ENCODE results near the gene KIF20B. TPM values are rescaled to one million over a fixed set of nuclear protein-coding genes. Genes with fewer than 3 reads are reported as not detected.

The KIF20B gene, protein sequence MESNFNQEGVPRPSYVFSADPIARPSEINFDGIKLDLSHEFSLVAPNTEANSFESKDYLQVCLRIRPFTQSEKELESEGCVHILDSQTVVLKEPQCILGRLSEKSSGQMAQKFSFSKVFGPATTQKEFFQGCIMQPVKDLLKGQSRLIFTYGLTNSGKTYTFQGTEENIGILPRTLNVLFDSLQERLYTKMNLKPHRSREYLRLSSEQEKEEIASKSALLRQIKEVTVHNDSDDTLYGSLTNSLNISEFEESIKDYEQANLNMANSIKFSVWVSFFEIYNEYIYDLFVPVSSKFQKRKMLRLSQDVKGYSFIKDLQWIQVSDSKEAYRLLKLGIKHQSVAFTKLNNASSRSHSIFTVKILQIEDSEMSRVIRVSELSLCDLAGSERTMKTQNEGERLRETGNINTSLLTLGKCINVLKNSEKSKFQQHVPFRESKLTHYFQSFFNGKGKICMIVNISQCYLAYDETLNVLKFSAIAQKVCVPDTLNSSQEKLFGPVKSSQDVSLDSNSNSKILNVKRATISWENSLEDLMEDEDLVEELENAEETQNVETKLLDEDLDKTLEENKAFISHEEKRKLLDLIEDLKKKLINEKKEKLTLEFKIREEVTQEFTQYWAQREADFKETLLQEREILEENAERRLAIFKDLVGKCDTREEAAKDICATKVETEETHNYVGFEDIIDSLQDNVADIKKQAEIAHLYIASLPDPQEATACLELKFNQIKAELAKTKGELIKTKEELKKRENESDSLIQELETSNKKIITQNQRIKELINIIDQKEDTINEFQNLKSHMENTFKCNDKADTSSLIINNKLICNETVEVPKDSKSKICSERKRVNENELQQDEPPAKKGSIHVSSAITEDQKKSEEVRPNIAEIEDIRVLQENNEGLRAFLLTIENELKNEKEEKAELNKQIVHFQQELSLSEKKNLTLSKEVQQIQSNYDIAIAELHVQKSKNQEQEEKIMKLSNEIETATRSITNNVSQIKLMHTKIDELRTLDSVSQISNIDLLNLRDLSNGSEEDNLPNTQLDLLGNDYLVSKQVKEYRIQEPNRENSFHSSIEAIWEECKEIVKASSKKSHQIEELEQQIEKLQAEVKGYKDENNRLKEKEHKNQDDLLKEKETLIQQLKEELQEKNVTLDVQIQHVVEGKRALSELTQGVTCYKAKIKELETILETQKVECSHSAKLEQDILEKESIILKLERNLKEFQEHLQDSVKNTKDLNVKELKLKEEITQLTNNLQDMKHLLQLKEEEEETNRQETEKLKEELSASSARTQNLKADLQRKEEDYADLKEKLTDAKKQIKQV (N-terminal part only)
- polyA plus RNA-seq (2011; rRNA removed) (2.4 and 4.5 TPM in 2 replicates), polyA minus RNA-seq (2011; rRNA and poly(A)+ RNA removed) (1.7 and 5.8 TPM in 2 replicates)

DNA sequence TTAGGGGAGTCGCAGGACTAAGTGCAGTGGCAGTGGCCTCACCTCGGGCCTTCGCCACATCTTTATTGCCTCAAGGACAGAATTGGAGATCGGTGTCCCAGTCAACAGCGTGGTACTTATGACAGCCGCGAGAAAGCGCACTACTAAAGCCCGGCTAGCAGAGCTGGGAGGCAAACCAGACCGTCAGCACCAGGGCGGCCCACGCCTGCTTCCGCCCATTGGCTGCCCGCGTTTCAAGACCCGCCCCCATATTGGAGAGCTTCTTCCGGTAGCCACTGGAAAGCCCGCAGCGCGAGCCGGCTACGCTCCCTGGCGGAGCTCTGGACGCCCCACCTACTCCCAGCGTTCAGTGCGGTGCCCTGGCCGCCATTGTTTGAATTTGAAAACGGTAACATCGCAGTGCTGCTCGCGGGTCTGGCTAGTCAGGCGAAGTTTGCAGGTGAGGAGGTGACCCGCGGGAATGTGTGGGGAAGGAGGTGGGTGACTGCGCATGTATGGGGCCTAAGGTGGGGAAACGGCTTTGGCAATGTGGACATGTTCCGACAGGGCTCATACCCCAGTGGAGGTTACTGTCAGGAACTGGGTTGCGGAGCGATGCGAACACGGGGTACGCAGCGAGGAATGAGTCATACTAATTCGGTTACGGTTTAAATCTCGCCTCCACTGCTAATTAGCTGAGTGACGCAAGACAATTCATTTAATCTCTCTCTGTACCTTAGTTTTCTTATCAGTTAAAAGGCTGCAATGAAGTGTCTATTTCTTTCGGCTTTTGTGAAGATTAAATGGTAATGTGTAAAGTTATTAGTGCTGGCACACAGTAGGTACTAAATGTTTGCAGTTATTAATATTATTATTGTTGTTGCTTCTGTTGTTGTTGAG, at the start of gene KIF20B:
TSS of gene KIF20B (plus strand) at position 349 of the 879 bp plus-strand sequence. CDS start 3,705 bp downstream, outside the sequence.
- CTCF ChIA-PET: interaction anchor here (0.8 to 1.1 kb wide), 4 partner anchors 10 to 137 kb away, joined by 3 to 9 read pairs (median 4); no protein-coding TSS in a partner anchor
- TF ChIP-seq, protein P1, sequence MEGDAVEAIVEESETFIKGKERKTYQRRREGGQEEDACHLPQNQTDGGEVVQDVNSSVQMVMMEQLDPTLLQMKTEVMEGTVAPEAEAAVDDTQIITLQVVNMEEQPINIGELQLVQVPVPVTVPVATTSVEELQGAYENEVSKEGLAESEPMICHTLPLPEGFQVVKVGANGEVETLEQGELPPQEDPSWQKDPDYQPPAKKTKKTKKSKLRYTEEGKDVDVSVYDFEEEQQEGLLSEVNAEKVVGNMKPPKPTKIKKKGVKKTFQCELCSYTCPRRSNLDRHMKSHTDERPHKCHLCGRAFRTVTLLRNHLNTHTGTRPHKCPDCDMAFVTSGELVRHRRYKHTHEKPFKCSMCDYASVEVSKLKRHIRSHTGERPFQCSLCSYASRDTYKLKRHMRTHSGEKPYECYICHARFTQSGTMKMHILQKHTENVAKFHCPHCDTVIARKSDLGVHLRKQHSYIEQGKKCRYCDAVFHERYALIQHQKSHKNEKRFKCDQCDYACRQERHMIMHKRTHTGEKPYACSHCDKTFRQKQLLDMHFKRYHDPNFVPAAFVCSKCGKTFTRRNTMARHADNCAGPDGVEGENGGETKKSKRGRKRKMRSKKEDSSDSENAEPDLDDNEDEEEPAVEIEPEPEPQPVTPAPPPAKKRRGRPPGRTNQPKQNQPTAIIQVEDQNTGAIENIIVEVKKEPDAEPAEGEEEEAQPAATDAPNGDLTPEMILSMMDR (IDR thresholded peaks at IDR 0.05; ENCODE audit: low read depth, low read length): peak; percentile 45
- peak within 1 kb of the TSS; percentile 98 for H3K4me3 ChIP-seq (ENCODE audit: low read depth, low read length)
- H3K9me3 ChIP-seq (ENCODE audit: control insufficient read depth, insufficient read depth, low read length): no peaks in the 10 kb centered on the region
- POLR2A ChIA-PET: interaction anchor here (0.6 to 1.7 kb wide), 5 partner anchors 9 to 174 kb away, joined by 3 to 34 read pairs (median 5); no protein-coding TSS in a partner anchor
- H3K27ac ChIP-seq (ENCODE audit: low read depth, low read length): peak within 1 kb of the TSS; percentile 75
- peak; percentile 88 for DNase-seq (ENCODE audit: low read depth, low spot score)
- no peaks in the 10 kb centered on the region for H3K27me3 ChIP-seq (ENCODE audit: control insufficient read depth, insufficient read depth, low read length)

DNA sequence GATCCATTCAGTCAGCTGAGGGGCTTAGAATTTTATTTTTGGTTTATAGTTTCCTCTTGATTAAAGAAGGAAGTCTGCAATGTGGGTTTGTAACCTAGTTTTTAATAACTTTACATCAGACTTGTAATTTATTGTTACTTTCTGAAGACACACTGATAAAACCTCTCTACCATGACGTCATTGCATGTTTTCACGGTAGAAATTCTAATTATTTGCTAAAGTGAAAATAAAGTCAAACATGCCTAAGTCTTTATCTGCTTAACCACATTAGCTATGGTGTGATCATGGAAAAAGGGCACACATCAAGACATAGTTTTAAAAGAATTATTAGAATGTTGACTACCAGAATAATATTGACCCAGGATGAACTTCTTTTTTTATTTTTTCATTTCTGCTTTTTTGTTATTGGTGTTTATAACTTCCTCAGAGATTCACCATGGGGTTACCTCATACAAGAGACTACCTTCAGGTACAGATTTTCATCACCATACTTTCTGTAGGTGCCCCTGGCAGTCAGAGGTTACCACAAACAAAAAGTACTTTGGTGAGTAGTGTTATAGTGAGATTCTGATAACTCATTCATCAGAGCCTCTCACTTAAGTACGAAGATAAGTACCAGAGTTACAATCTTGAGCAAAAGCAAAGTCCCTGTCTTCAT, 49.3 kb upstream of the KIF20B start:
- H3K4me3 ChIP-seq (ENCODE audit: low read depth, low read length): no peak overlapping the region
- H3K9me3 ChIP-seq (ENCODE audit: control insufficient read depth, insufficient read depth, low read length): no peaks in the 10 kb centered on the region
- ChIA-PET CTCF (interaction anchor here (1.4 kb wide), 1 partner anchor 1210 kb away, joined by 3 read pairs; no protein-coding TSS in a partner anchor), POLR2A (no interaction called here)
- DNase-seq (ENCODE audit: low read depth, low spot score): no peak
- TF ChIP-seq, protein P1 (IDR thresholded peaks at IDR 0.05; ENCODE audit: low read depth, low read length): no peak
- H3K27ac ChIP-seq (ENCODE audit: low read depth, low read length): no peak overlapping the region
- no peaks in the 10 kb centered on the region for H3K27me3 ChIP-seq (ENCODE audit: control insufficient read depth, insufficient read depth, low read length)

DNA sequence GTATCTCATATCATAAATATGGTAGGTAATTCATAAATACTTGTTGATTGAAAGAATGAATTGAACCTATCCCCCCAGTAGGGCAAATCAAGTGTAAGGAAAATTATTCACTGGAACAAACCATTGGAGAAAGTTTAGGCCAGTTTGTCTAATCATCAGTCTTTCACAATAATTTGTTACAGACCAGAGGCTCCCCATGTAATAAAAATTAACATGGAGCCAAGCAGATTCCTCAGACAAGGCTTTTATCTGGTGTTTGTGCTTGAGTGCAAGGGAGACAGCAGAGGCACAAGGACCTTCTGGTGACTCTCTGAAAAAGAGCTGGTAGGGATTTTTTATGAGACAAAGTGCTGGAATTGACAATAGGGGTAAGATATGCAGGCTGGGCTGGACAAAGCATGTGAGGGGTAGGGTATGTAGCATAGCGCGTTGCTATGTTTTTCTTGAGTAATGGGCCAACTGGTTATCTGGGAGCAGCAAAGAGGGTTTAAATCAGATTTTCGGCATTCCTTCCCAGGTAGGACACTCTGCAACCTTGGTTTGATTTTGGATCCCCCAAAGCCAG, 48.5 kb upstream of the KIF20B start:
- Histone ChIP-seq H3K9me3 (ENCODE audit: control insufficient read depth, insufficient read depth, low read length) (no peaks in the 10 kb centered on the region), H3K27me3 (ENCODE audit: control insufficient read depth, insufficient read depth, low read length) (no peaks in the 10 kb centered on the region), H3K4me3 (ENCODE audit: low read depth, low read length) (no peak overlapping the region), H3K27ac (ENCODE audit: low read depth, low read length) (no peak overlapping the region)
- ChIA-PET CTCF (no interaction called here), POLR2A (interaction anchor here (0.7 kb wide), 1 partner anchor 63 kb away, joined by 3 read pairs; no protein-coding TSS in a partner anchor)
- TF ChIP-seq, protein P1 (IDR thresholded peaks at IDR 0.05; ENCODE audit: low read depth, low read length): no peak
- no peak for DNase-seq (ENCODE audit: low read depth, low spot score)
